WTC11 (cell line): ENCODE results near the gene SULF2. TPM values are rescaled to one million over a fixed set of nuclear protein-coding genes. Genes with fewer than 3 reads are reported as not detected.

ENCODE experiments used
- ATAC-seq: fragments of 200-7000 bp; cut with Tn5 transposase; 2 replicates; pipeline ENCODE4 v1.10.0; 2021; ENCODE audit warnings: mild to moderate bottlenecking, moderate library complexity
- CTCF ChIA-PET: fragments of 300-600 bp; sonication (Branson Sonifier 250); formaldehyde crosslinking; loops from one replicate; lab custom pipeline; 2021; ENCODE audit warnings: antibody characterized with exemption; lab: Charles Lee
- POLR2A ChIA-PET: fragments of 350-600 bp; sonication (Branson Sonifier 250); formaldehyde crosslinking; loops from one replicate; lab custom pipeline; 2021; ENCODE audit warnings: antibody characterized with exemption; lab: Charles Lee
- DNase-seq: peaks from one replicate; pipeline ENCODE4 v3.0.0; 2021; ENCODE audit warnings: low spot score
- H3K27ac Mint-ChIP-seq: 2 replicates; pipeline ENCODE4 v1.8.0; 2021; ENCODE audit warnings: mixed read lengths
- H3K27me3 Mint-ChIP-seq: 2 replicates; pipeline ENCODE4 v1.8.0; 2021; ENCODE audit warnings: low read depth, mild to moderate bottlenecking, moderate library complexity, mixed read lengths
- H3K36me3 Mint-ChIP-seq: 2 replicates; pipeline ENCODE4 v1.8.0; 2021; ENCODE audit warnings: mixed read lengths
- H3K4me1 Mint-ChIP-seq: 2 replicates; pipeline ENCODE4 v1.8.0; 2022; ENCODE audit warnings: mixed read lengths
- H3K4me3 Mint-ChIP-seq: 2 replicates; pipeline ENCODE4 v1.8.0; 2021; ENCODE audit warnings: mild to moderate bottlenecking, moderate library complexity, mixed read lengths
- H3K9me3 Mint-ChIP-seq: 2 replicates; pipeline ENCODE4 v1.8.0; 2021; ENCODE audit warnings: mixed read lengths
- ATF1 ChIP-seq: sonication (generic); formaldehyde crosslinking; IDR thresholded peaks from 2 replicates; pipeline ENCODE4 v1.8.1; 2023; ENCODE audit warnings: mild to moderate bottlenecking, moderate library complexity, missing genetic modification reagents
- ATF6 ChIP-seq: sonication (generic); formaldehyde crosslinking; IDR thresholded peaks from 2 replicates; pipeline ENCODE4 v1.8.1; 2023; ENCODE audit warnings: mild to moderate bottlenecking, missing genetic modification reagents
- ELF4 ChIP-seq: sonication (generic); formaldehyde crosslinking; IDR thresholded peaks from 2 replicates; pipeline ENCODE4 v1.8.1; 2022; ENCODE audit warnings: low read depth, mild to moderate bottlenecking, moderate library complexity, missing genetic modification reagents
- EMX1 ChIP-seq: fragments of 250-450 bp; sonication (Bioruptor Pico); IDR thresholded peaks from 2 replicates; pipeline ENCODE4 v1.8.0; 2021; ENCODE audit warnings: mild to moderate bottlenecking
- ERG ChIP-seq: fragments of 250-450 bp; sonication (Bioruptor Pico); IDR thresholded peaks from 2 replicates; pipeline ENCODE4 v1.8.0; 2021; ENCODE audit warnings: mild to moderate bottlenecking
- ETV6 ChIP-seq: sonication (generic); formaldehyde crosslinking; IDR thresholded peaks from 2 replicates; pipeline ENCODE4 v1.8.1; 2022; ENCODE audit warnings: mild to moderate bottlenecking, missing genetic modification reagents
- JAZF1 ChIP-seq: fragments of 250-450 bp; sonication (Bioruptor Pico); IDR thresholded peaks from 2 replicates; pipeline ENCODE4 v1.9.0; 2021; ENCODE audit warnings: moderate library complexity, mild to moderate bottlenecking, inconsistent platforms
- NR3C1 ChIP-seq: sonication (generic); formaldehyde crosslinking; conservative IDR thresholded peaks from 2 replicates; pipeline ENCODE4 v1.8.1; 2023; ENCODE audit warnings: low read depth, mild to moderate bottlenecking, missing genetic modification reagents
- PRRX2 ChIP-seq: fragments of 250-450 bp; sonication (Bioruptor Pico); IDR thresholded peaks from 2 replicates; pipeline ENCODE4 v1.8.0; 2021; ENCODE audit warnings: mild to moderate bottlenecking
- STAT6 ChIP-seq: sonication (generic); formaldehyde crosslinking; conservative IDR thresholded peaks from 2 replicates; pipeline ENCODE4 v1.8.1; 2023; ENCODE audit warnings: mild to moderate bottlenecking, low read depth, missing genetic modification reagents, moderate library complexity
- TP53 ChIP-seq: sonication (generic); formaldehyde crosslinking; IDR thresholded peaks from 2 replicates; pipeline ENCODE4 v1.8.1; 2023; ENCODE audit warnings: mild to moderate bottlenecking, missing genetic modification reagents
- ZNF423 ChIP-seq: fragments of 250-450 bp; sonication (Bioruptor Pico); IDR thresholded peaks from 2 replicates; pipeline ENCODE4 v2.1.2; 2022; ENCODE audit warnings: mild to moderate bottlenecking, moderate library complexity
- ZSCAN18 ChIP-seq: fragments of 250-450 bp; sonication (Bioruptor Pico); IDR thresholded peaks from 2 replicates; pipeline ENCODE4 v2.1.2; 2022; ENCODE audit warnings: mild to moderate bottlenecking, moderate library complexity
- total RNA-seq: library from RNA; stranded (reverse); gene quantifications from 3 replicates; pipeline ENCODE4 v1.2.3, GENCODE V29; 2021
- TF ChIP-seq, protein P1 (sequence below): sonication (generic); formaldehyde crosslinking; IDR thresholded peaks from 2 replicates; pipeline ENCODE4 v1.8.0; 2022; ENCODE audit warnings: mild to moderate bottlenecking, missing genetic modification reagents
- TF ChIP-seq, protein P2 (sequence below): sonication (generic); formaldehyde crosslinking; IDR thresholded peaks from 2 replicates; pipeline ENCODE4 v1.8.1; 2022; ENCODE audit warnings: mild to moderate bottlenecking, missing genetic modification reagents, moderate library complexity, borderline replicate concordance
- TF ChIP-seq, protein P3 (sequence below): sonication (generic); formaldehyde crosslinking; IDR thresholded peaks from 2 replicates; pipeline ENCODE4 v1.8.0; 2022; ENCODE audit warnings: mild to moderate bottlenecking, missing genetic modification reagents
- TF ChIP-seq, protein P4 (sequence below): sonication (generic); formaldehyde crosslinking; IDR thresholded peaks from 2 replicates; pipeline ENCODE4 v1.8.1; 2022; ENCODE audit warnings: low read depth, mild to moderate bottlenecking, moderate library complexity, missing genetic modification reagents, borderline replicate concordance
- TF ChIP-seq, protein P5 (sequence below): sonication (generic); formaldehyde crosslinking; IDR thresholded peaks from 2 replicates; pipeline ENCODE4 v1.8.0; 2022; ENCODE audit warnings: missing genetic modification reagents

SULF2 gene
- total RNA-seq, 1 experiment from 2014 or later, result 36.0 TPM

GRCh38 chr20:47659904-47660601, 125.2 kb downstream of the SULF2 start:
- no peak overlapping the region for H3K4me3 Mint-ChIP-seq
- no peaks in the 10 kb centered on the region for H3K27me3 Mint-ChIP-seq
- CTCF ChIA-PET, result interaction anchor here (0.6 to 1.1 kb wide), 2 partner anchors 99 to 195 kb away, joined by 3 to 4 read pairs; no protein-coding TSS in a partner anchor
- TF ChIP-seq NR3C1 (CRISPR knock-in tag) (no peak), ATF6 (no peak), ZSCAN18 (CRISPR knock-in tag) (no peak), EMX1 (no peak), ETV6 (CRISPR knock-in tag) (no peak), STAT6 (CRISPR knock-in tag) (no peak), JAZF1 (CRISPR knock-in tag) (no peak), ATF1 (CRISPR knock-in tag) (no peak), TP53 (CRISPR knock-in tag) (no peak)
- TF ChIP-seq, protein P1, sequence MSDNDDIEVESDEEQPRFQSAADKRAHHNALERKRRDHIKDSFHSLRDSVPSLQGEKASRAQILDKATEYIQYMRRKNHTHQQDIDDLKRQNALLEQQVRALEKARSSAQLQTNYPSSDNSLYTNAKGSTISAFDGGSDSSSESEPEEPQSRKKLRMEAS (CRISPR knock-in tag), result no peak
- TF ChIP-seq, protein P2, sequence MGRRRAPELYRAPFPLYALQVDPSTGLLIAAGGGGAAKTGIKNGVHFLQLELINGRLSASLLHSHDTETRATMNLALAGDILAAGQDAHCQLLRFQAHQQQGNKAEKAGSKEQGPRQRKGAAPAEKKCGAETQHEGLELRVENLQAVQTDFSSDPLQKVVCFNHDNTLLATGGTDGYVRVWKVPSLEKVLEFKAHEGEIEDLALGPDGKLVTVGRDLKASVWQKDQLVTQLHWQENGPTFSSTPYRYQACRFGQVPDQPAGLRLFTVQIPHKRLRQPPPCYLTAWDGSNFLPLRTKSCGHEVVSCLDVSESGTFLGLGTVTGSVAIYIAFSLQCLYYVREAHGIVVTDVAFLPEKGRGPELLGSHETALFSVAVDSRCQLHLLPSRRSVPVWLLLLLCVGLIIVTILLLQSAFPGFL (CRISPR knock-in tag), result no peak
- TF ChIP-seq, protein P3, sequence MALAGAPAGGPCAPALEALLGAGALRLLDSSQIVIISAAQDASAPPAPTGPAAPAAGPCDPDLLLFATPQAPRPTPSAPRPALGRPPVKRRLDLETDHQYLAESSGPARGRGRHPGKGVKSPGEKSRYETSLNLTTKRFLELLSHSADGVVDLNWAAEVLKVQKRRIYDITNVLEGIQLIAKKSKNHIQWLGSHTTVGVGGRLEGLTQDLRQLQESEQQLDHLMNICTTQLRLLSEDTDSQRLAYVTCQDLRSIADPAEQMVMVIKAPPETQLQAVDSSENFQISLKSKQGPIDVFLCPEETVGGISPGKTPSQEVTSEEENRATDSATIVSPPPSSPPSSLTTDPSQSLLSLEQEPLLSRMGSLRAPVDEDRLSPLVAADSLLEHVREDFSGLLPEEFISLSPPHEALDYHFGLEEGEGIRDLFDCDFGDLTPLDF (CRISPR knock-in tag), result no peak
- TF ChIP-seq, protein P4, sequence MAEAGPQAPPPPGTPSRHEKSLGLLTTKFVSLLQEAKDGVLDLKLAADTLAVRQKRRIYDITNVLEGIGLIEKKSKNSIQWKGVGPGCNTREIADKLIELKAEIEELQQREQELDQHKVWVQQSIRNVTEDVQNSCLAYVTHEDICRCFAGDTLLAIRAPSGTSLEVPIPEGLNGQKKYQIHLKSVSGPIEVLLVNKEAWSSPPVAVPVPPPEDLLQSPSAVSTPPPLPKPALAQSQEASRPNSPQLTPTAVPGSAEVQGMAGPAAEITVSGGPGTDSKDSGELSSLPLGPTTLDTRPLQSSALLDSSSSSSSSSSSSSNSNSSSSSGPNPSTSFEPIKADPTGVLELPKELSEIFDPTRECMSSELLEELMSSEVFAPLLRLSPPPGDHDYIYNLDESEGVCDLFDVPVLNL (CRISPR knock-in tag), result no peak
- TF ChIP-seq, all 79 proteins: peak for 0
- no peaks in the 10 kb centered on the region for H3K9me3 Mint-ChIP-seq
- no peak for ATAC-seq
- DNase-seq, result no peak
- POLR2A ChIA-PET, result interaction anchor here (0.6 kb wide), 1 partner anchor 39 kb away, joined by 4 read pairs; no protein-coding TSS in a partner anchor
- H3K4me1 Mint-ChIP-seq, result peaks cover 23% of the 10 kb centered on the region
- H3K36me3 Mint-ChIP-seq, result 0 out of 2 replicates have a peak, but pooled peaks cover 5% of the 10 kb centered on the region
- H3K27ac Mint-ChIP-seq, result no peak overlapping the region

DNA sequence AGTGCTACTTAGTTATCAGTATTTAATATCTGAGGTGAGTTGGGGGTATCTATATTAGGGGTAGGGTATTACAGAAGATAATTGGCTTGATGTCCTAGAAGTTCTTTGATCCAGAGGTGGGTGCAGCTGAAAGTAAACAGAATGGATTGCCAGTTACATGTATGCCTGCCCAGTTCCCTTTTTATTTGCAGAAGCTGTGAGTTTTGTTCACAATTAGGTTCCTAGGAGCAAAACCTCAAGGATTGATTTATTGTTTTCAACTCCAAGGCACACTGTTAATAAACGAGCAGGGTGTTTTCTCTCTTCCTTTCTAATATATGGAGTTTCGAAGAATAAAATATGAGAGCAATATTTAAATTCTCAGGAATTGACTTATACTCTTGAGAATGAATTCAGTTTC, 129.0 kb downstream of the SULF2 start:
- Mint-ChIP-seq H3K36me3 (peaks cover 20% of the 10 kb centered on the region), H3K27me3 (no peaks in the 10 kb centered on the region), H3K4me1 (peaks cover 35% of the 10 kb centered on the region), H3K4me3 (no peak overlapping the region), H3K9me3 (no peaks in the 10 kb centered on the region), H3K27ac (no peak overlapping the region)
- ChIA-PET POLR2A (no interaction called here), CTCF (no interaction called here)
- ATAC-seq (no peak), DNase-seq (no peak)
- no peak for TF ChIP-seq ELF4 (CRISPR knock-in tag)
- TF ChIP-seq ERG (CRISPR knock-in tag), result no peak
- TF ChIP-seq PRRX2 (CRISPR knock-in tag), result no peak
- no peak for TF ChIP-seq ZNF423
- TF ChIP-seq, protein P5, sequence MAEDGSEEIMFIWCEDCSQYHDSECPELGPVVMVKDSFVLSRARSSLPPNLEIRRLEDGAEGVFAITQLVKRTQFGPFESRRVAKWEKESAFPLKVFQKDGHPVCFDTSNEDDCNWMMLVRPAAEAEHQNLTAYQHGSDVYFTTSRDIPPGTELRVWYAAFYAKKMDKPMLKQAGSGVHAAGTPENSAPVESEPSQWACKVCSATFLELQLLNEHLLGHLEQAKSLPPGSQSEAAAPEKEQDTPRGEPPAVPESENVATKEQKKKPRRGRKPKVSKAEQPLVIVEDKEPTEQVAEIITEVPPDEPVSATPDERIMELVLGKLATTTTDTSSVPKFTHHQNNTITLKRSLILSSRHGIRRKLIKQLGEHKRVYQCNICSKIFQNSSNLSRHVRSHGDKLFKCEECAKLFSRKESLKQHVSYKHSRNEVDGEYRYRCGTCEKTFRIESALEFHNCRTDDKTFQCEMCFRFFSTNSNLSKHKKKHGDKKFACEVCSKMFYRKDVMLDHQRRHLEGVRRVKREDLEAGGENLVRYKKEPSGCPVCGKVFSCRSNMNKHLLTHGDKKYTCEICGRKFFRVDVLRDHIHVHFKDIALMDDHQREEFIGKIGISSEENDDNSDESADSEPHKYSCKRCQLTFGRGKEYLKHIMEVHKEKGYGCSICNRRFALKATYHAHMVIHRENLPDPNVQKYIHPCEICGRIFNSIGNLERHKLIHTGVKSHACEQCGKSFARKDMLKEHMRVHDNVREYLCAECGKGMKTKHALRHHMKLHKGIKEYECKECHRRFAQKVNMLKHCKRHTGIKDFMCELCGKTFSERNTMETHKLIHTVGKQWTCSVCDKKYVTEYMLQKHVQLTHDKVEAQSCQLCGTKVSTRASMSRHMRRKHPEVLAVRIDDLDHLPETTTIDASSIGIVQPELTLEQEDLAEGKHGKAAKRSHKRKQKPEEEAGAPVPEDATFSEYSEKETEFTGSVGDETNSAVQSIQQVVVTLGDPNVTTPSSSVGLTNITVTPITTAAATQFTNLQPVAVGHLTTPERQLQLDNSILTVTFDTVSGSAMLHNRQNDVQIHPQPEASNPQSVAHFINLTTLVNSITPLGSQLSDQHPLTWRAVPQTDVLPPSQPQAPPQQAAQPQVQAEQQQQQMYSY (CRISPR knock-in tag), result no peak
